Effector memory CD4-positive, alpha-beta T cell (primary cell): ENCODE data around the gene TFR2.
"Not testable (repeated sequence)": the region's sequence is repeated elsewhere in the genome, so short reads cannot be mapped to it uniquely, and the experiment has no call there.

ENCODE experiments used
- DNase-seq, 3 donors: peaks; one replicate each; pipeline ENCODE4 v3.0.0-alpha.2; 2020
- H3K27ac ChIP-seq: 2 replicates; pipeline ENCODE4 v1.7.0; 2013; ENCODE audit warnings: mild to moderate bottlenecking, low read length, moderate library complexity; ENCODE audit not compliant: insufficient read depth, poor library complexity, severe bottlenecking
- H3K27me3 ChIP-seq: replicated peaks from 2 replicates; pipeline ENCODE4 v1.7.0; 2013; ENCODE audit warnings: mild to moderate bottlenecking, low read length; ENCODE audit not compliant: insufficient read depth, control insufficient read depth, poor library complexity, severe bottlenecking
- H3K36me3 ChIP-seq: 2 replicates; pipeline ENCODE4 v1.7.0; 2013; ENCODE audit warnings: mild to moderate bottlenecking, low read length, moderate library complexity; ENCODE audit not compliant: control insufficient read depth, insufficient read depth
- H3K4me1 ChIP-seq: 2 replicates; pipeline ENCODE4 v1.7.0; 2013; ENCODE audit warnings: low read length, mild to moderate bottlenecking; ENCODE audit not compliant: control insufficient read depth, insufficient read depth, poor library complexity, severe bottlenecking
- H3K4me3 ChIP-seq: 2 replicates; pipeline ENCODE4 v1.7.0; 2013; ENCODE audit warnings: low read length, low read depth, mild to moderate bottlenecking; ENCODE audit not compliant: insufficient read depth, poor library complexity, severe bottlenecking
- H3K9me3 ChIP-seq: 2 replicates; pipeline ENCODE4 v1.7.0; 2013; ENCODE audit warnings: mild to moderate bottlenecking, low read length, moderate library complexity; ENCODE audit not compliant: control insufficient read depth

Gene TFR2

DNA sequence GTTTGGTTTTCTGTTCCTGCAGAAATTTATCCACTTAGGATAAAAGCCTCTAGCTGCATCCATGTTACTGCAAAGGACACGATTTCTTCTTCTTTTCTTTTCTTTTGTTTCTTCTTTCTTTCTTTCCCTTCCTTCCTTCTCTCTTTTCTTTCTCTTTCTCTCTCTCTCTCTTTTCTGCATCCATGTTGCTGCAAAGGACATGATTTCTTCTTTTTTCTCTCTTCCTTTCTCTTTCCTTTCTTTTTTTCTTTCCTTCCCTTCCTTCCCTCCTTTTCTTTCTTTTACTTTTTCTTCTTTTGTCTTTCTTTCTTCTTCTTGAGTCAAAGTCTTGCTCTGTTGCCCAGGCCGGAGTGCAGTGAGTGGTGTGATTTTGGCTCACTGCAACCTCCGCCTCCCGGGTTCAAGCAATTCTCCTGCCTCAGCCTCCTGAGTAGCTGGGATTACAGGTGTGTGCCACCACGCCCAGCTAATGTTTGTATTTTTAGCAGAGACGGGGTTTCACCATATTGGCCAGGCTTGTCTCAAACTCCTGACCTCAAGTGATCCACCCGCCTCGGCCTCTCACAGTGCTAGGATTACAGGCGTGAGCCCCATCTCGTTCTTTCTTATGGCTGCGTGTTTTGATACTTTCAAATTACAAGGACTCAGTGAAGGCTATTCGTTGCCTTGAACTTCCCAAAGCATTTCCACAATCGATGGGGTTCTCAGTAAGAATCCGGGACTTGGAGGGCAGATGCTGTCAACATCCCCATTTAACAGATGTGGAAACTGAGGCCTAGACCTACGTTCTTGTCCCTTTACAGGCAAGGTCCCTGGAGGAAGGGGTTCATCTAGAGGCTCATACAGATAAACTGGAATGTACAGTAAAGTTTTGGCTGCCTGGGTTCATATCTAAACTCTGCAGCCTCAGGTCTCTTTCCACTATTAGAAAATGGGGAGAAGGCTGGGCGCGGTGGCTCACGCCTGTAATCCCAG is 30.3 kb upstream of the TFR2 start:
- no peak for DNase-seq
- Histone ChIP-seq H3K4me1 (peaks cover 7% of the 10 kb centered on the region), H3K4me3 (no peak overlapping the region), H3K27ac (no peak overlapping the region), H3K27me3 (no peaks in the 10 kb centered on the region), H3K36me3 (peaks cover 4% of the 10 kb centered on the region), H3K9me3 (no peaks in the 10 kb centered on the region)

DNA sequence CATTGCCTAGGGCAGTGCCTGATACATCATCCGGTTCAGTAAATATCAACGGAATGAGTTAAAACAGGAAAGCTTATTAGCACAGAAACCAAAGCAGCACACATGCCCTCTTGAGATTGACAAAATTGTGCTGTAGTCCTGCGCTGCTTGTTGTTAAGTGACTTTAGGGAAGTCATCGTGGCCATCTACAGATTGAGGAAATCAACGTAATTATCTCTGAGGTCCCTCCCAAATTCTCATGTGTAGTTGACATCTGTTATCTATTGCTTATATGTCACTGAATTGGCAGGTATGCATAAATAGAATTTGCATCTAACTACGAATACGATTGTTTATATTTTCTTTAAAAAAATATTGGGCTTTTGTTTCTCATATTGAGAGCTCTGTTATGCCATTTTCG is 28.7 kb upstream of the TFR2 start:
- H3K27me3 ChIP-seq: no peaks in the 10 kb centered on the region
- no peak overlapping the region for H3K27ac ChIP-seq
- H3K36me3 ChIP-seq: no peaks in the 10 kb centered on the region
- DNase-seq: no peak
- no peak overlapping the region for H3K4me3 ChIP-seq
- H3K4me1 ChIP-seq: peaks cover 4% of the 10 kb centered on the region
- H3K9me3 ChIP-seq: no peaks in the 10 kb centered on the region

DNA sequence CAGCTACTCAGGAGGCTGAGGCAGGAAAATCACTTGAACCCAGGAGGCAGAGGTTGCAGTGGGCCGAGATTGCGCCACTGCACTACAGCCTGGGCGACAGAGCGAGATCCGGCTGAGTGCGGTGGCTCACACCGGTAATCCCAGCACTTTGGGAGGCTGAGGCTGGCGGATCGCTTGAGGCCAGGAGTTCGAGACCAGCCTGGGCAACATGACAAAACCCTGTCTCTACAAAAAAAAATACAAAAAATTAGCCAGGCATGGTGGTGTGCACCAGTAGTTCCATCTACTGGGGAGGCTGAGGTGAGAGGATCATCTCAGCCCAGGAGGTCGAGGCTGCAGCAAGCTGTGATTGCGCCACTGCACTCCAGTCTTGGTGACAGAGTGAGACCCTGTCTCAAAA is 27.8 kb upstream of the TFR2 start:
- H3K36me3 ChIP-seq, H3K4me3 ChIP-seq, DNase-seq, H3K27ac ChIP-seq, H3K9me3 ChIP-seq, H3K27me3 ChIP-seq, H3K4me1 ChIP-seq: not testable (repeated sequence)

DNA sequence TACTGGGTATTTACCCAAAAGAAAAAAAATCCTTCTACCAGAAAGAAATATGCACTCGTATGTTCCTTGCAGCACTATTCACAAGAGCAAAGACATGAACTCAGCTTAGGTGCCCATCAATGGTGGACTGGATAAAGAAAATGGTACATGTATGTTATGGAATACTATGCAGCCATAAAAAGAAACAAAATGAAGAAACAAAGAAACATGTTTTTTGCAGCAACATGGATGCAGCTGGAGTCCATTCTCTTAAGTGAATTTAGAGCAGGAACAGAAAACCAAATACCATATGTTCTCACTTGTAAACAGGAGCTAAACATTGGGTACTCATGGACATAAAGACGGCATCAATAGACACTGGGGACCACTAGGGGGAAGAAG is 26.7 kb upstream of the TFR2 start:
- Histone ChIP-seq H3K4me3 (no peak overlapping the region), H3K27ac (no peak overlapping the region), H3K9me3 (no peaks in the 10 kb centered on the region), H3K36me3 (no peaks in the 10 kb centered on the region), H3K27me3 (no peaks in the 10 kb centered on the region), H3K4me1 (peaks cover 1% of the 10 kb centered on the region)
- DNase-seq: no peak

DNA sequence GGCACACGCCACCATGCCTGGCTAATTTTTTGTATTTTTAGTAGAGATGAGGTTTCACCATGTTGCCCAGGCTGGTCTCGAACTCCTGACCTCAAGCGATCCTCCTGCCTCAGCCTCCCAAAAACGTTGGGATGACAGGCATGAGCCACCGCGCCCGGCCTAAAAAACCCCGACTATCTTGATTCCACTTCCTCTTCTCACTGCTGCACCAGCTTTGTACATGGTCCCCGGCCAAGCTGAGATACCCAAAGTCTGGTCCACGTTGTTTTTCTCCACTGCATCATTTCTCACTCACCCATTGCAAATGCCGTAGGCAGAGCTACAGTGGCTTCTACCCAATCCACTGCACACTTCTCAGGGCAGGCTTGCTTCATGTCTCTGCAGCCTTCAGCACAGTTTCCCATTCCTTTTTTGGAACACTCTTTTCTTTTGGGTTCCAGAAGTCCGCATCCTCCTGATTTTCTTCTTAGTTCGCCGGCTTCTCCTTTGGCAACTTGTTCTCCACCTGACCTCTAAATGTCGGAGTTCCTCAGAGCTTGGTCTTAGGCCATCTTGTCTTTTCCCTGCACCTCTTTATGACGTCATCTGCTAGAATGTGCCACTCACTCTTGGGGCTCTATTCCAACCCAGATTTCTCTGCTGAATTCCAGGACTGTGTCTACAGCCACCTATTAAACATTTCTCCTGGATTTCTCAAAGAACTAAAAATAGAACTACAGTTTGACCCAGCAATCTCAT is 26.1 kb upstream of the TFR2 start:
- no peak for DNase-seq
- no peak overlapping the region for H3K4me3 ChIP-seq
- H3K9me3 ChIP-seq: no peaks in the 10 kb centered on the region
- H3K36me3 ChIP-seq: no peaks in the 10 kb centered on the region
- no peaks in the 10 kb centered on the region for H3K4me1 ChIP-seq
- no peak overlapping the region for H3K27ac ChIP-seq
- no peaks in the 10 kb centered on the region for H3K27me3 ChIP-seq

DNA sequence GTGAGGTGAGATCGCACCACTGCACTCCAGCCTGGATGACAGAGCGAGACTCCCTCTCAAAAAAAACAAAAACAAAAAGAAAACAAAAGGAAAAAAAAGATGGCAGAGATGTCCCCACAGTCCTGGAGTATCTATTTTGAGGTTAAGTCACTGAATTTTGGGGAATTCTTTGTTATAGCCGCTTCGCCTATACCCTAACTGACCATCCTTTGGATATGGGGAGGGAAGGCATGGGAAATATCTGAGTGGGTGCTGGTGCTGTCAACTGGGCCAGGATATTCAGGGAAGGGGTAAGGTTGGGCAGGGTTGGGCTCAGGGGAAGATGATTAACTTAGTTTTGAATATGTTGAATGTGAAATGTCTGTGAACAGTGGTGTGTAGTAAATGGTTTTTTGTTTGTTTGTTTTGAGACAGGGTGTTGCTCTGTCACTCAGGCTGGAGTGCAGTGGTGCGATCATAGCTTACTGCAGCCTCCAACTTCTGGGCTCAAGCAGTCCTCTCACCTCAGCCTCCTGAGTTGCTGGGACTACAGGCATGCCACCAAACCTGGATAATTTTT is 23.9 kb upstream of the TFR2 start:
- DNase-seq: no peak
- H3K4me3 ChIP-seq: no peak overlapping the region
- no peaks in the 10 kb centered on the region for H3K4me1 ChIP-seq
- no peak overlapping the region for H3K27ac ChIP-seq
- H3K36me3 ChIP-seq: no peaks in the 10 kb centered on the region
- no peaks in the 10 kb centered on the region for H3K9me3 ChIP-seq
- H3K27me3 ChIP-seq: no peaks in the 10 kb centered on the region

DNA sequence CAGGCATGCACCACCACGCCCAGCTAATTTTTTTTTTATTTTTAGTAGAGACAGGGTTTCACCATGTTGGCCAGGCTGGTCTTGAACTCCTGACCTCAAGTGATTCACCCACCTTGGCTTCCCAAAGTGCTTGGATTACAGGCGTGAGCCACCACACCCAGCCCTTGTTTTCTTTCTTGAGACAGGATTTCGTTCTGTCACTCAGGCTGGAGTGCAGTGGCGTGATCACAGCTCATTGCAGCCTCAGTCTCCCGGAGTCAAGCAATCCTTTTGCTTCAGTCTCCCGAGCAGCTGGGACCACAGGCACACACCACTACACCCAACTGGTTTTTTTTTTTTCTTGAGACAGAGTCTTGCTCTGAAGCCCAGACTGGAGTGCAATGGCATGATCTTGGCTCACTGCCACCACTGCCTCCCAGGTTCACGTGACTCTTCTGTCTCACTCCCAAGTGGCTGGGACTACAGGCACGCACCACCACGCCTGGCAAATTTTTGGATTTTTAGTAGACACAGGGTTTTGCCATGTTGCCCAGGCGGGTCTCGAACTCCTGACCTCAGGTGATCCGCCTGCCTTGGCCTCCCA is 20.9 kb upstream of the TFR2 start:
- not testable (repeated sequence) for DNase-seq, H3K27ac ChIP-seq, H3K36me3 ChIP-seq, H3K9me3 ChIP-seq, H3K4me1 ChIP-seq, H3K27me3 ChIP-seq, H3K4me3 ChIP-seq

DNA sequence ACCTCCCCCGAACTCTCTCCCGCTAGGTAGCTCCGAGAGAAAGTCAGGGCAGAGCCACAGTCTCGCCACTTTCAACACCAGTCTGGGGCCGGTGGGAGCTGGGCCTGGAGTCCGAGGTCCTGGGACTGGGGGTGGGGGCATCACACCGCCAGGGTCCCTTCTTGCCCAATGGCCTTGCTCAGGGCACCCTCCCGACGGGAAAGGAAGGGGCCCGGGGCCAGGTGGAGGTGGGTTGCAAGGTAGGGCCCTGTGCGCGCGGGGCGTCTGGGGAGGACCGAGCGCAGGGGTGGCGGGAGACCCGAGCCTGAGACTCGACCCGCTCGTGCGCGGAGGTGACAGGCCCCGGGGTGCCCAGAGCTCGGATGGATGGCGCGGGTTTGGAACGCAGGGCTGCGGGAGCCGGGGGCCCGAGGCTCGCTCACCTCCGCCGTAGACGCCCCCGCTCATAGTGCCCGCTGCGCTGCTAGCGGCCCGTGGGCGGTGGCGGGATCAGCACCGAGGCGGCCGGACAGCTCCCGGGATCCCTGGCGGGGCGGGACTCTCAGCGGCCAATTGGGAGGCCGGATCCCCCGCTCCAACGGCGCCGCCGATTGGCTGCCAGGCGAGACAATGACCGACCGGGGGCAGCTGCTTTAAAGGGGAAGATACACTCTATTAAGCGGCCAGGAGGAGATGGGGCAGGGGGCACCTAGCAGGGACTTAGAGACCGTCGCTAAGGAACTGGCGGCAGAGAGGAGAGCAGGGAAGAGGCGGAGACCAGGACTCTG is 14.7 kb upstream of the TFR2 start, which contains the start of gene ACTL6B:
TSS of gene ACTL6B (minus strand) at position 541 of the 767 bp plus-strand sequence. CDS start at position 447, 94 bp downstream.
- peaks cover 26% of the 10 kb centered on the region for H3K27me3 ChIP-seq
- H3K4me1 ChIP-seq: peaks cover 6% of the 10 kb centered on the region
- no peak for DNase-seq
- H3K36me3 ChIP-seq: no peaks in the 10 kb centered on the region
- no peaks in the 10 kb centered on the region for H3K9me3 ChIP-seq
- no peak within 1 kb of the TSS for H3K4me3 ChIP-seq
- no peak within 1 kb of the TSS for H3K27ac ChIP-seq
